HG02970 (cell line): Measurements from ENCODE around the gene ZBTB20.

Experiments
- ATAC-seq: cut with Tn5 transposase; IDR thresholded peaks from one replicate; pipeline ENCODE4 v1.9.1; 2021; ENCODE audit warnings: mild to moderate bottlenecking, moderate library complexity, moderate number of reproducible peaks; ENCODE audit not compliant: unreplicated experiment, low FRiP score

The ZBTB20 gene

DNA sequence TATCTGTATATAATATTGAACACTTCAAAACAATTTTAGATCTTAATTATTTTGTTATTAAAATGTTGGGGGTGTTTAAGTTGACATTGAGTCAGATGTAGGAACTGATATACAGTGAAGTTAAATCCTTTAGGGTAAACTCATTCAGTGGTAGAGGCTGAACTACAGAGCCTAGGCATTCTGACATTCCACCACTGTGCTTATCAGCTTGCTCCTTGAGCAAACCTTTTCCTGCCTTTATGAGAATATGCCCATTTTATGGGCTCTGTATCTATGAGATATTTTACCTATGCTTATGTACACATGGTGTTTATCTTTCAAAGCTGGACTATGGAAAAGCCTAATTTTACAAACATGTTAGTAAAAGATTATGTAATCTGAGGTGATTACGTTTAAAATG is 407.5 kb downstream of the ZBTB20 start:
- no peak for ATAC-seq

DNA sequence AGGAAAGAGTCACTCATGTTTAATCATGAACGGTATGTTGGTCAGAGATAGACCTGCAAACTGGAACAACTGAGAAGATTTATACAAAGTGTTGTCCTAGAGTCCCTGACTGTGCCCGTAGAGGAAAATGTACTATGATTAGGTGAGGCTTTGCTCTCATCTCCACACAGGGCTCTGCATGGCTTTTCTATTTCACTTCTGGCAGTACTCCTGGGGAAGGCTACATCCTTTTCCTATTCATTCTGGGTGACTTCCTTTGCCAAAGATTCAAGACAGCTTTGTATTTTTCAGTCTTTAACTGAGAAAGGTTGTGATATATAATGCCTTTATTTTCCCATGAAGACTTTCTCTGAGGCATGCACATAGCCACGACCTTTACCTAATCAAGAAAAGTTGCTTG is 414.7 kb downstream of the ZBTB20 start:
- ATAC-seq, result no peak

DNA sequence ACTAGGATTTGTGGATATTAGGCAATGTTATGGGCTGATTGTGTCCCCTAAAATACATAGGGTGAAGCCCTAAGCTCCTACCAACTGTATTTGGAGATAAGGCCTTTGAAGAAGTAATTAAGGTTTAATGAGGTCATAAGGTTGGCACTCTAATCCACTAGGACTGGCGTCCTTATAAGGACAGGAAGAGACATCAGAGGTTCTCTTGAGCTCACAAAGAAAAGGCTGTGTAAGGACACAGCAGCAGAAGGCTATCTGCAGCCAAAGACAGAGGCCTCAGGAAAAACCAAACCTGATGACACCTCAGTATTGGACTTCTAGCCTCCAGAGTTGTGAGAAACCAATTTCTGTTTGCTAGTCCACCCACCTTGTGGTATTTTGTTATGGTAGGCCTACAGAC is 416.7 kb downstream of the ZBTB20 start:
- no peak for ATAC-seq

DNA sequence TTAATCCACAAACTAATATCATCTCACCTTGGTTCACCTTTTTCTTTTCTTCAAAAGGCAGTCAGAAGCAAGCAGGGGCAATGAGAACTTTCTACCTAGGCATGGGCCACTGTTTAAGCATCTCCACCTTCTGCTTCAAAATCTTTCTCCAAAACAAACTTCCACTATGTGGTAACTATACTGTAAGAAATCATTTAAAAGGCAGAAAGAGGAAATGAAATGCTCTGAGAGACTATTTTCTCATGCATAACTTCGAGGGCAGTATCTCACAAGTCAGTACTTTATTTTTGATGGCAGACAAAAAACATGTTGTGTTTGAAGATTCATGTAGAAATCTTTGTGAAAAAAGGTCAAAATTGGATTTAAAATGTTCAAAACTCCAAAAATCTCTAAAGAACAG is 419.7 kb downstream of the ZBTB20 start:
- no peak for ATAC-seq

DNA sequence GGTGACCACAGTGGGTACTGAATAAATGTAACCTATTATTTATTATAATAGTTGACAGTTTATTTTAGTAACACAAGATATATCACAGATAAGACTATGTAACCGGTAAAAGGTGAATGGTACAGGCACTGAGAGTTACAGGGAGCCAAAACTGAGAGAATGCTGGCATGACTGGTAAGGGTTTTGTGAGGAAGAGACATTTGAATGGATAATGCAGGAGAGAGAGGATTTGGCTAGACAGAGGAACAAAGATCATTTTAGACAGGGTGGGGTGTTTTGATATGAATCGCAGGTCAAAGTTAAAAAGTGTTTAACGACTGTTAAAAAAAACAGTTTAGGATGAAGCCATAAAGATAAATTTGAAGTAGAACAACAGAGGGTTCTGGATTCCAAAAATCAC is 421.1 kb downstream of the ZBTB20 start:
- no peak for ATAC-seq

DNA sequence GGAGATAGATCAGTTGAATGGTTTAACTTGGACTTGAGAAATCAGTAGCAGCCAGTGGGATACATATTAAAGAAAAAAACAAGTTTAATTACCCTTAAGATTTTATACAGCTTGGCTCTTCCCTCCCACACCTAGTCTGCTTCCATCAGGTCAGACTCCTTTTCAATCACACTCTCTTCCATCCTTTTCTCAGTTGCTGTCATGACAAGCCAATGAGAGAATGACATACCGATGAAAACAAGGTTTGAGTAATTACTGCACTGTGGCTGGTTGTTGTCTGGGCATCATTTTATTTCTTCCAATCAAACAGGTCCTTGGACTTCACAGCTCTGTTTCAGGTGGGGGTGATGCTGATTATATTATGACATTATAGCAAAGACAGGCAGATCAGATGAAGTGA is 424.6 kb downstream of the ZBTB20 start:
- ATAC-seq, result no peak

DNA sequence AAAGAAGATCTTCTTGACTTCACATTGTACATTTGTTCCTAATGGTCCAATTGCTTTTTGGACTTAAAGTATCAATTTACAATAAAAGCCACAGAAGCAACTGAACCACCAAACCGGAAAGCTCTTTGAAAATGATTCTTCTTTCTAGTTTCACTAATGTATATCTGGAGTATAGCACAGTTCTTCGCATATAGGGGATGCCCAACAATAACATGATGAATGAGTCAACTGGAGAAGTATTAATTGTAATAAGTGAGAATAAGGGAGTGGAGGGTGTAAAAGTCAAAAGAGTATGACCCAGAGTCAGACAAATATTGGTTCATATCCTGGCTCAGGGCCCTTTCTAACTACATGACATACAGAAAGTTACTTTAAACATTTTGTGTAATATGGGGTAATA is 425.2 kb downstream of the ZBTB20 start:
- peak; percentile 82 for ATAC-seq

DNA sequence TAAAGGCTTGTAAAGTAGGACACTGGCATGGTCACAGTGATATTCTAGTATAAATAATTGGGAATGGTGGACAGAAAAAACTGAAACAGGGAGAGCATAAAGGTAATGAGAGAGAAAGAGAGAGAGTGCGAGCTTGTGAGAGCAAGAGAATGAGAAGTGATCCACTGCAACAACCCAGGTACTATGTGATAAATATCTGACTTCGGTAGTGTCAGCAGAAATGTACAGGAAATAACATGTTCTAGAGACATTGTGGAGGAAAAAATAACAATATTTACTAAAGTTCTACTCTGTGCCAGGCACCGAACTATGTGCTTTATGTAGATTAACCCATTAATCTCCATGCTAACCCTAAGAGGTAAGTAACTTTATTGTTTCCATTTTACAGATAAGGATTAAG is 425.9 kb downstream of the ZBTB20 start:
- ATAC-seq, result no peak

DNA sequence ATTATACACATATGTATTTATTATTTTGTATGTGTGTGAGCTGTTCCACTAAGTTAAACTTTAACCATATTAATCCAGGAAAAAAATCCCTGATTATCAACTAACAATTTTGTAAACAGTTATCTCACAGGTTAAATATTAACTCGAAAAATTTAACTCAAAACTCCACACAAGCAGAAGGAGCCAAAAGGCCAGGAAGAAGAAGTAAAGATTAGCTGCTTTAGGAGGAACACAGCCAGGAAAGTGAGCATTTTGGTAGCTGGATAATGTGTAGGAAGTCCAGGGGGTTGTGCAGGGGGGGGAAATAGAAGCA is 428.2 kb downstream of the ZBTB20 start:
- no peak for ATAC-seq

DNA sequence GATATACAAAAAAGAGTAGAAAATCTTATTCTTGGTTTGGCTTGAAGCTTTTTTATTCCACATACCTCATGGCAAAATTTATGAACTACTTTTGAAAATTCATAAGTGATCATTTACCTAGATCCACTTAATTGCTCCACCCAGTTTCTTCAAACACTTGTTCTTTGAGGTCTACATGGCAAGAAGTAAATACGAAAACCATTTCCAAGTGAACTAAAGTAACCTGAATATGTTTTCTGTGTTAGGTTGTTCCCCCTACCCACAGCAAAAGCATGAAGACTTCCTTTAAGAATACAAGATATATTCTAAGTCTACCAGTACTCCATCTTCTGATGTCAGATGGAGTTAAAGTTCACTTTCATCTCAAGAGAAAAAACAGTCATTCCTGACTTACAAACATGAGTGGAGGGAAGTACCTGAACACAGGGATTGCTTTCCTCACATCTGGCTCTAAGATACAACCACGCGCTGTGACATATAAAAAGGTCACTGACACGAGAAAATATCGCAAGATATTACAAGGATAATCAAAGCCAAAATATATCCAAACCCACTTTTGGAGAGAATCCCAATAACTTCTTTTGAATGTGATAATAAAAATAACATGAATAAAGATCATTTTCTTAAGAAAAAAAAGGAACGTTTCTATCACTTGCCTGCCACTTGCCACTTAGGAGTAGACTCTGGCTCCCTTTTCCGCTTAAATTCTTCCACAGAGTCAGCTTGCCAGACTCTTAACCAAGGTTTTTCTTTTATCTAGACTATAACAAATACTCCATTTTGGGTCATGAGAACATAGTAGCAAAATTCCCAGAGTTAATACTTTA is 428.8 kb downstream of the ZBTB20 start:
- no peak for ATAC-seq

DNA sequence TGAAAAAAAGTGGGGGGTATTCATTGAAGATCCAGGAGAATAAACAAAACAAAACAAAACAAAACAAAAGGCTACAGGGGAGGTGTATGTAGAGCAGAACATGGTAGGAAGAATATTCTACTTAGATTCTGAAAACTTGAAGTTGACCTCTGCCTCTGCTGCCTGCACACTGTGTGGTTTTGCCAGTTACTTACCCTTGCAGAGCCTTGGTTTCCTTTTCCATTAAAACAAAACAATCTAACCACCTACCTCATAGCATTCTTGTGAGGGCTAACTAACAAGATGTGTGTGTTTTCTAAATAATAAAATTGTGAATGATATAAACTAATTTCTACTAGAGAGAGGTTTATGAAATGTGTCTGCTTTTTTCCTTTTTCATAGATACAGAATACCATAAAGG is 430.2 kb downstream of the ZBTB20 start:
- no peak for ATAC-seq

DNA sequence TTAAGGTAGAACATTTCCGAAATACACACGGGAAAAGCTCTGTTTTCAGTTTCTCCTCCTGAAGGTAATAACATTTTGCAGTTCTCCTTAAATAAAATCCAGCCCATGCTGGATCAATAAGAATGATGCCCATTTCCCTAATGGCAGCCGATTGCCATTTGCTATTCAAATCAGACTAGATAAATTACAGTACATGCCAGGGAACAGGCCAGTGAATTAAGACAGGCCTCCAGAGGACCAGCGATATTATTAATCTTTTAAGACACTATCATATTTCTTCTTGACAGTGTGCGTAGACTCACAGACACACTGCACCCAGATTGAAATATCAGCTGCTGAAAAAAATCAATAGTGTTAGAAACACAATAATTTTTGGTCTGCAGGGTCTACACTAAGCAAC is 431.0 kb downstream of the ZBTB20 start:
- ATAC-seq, result no peak

DNA sequence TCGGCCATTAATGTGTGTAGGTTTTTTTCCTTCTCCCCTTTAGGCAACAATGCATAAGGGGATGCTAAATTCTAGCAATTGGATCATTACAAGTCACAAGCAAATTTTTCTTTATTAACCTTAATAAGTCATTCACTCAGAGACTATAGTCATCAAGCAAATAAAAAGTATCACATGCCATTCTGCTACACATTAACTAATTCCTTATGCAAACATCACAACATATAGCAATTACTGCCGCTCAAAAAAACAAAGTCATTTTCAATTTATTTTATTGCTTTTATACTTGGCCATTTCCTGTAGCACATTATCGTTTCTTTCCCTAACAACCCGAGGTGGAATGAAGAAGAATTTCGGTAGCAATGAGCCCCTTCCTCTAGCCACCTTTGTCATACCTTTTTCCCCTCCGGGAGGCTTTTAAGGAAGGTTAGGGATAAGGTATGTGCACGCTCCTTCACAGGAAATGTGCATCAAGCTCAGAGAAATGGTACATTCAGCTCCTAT is 432.1 kb downstream of the ZBTB20 start:
- no peak for ATAC-seq

DNA sequence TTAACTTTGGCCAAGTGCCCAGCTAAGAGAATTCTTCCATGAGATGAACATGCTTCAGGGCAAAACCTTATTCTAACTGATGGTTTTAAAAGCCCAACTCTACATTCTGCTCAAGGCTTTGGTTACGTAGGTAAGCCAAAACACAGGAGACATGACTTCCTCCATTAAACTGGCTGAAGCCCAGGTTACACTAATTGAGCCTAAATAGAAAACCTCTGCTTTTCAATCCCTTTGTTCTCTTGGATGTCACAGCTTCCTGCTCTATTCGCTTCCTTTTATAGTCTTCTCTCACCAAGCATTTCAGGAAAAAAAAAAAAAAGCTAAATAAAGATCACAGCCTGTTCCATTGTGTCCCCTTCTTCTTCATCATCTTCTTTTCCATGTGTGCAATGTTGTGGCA is 432.9 kb downstream of the ZBTB20 start:
- ATAC-seq, result no peak

DNA sequence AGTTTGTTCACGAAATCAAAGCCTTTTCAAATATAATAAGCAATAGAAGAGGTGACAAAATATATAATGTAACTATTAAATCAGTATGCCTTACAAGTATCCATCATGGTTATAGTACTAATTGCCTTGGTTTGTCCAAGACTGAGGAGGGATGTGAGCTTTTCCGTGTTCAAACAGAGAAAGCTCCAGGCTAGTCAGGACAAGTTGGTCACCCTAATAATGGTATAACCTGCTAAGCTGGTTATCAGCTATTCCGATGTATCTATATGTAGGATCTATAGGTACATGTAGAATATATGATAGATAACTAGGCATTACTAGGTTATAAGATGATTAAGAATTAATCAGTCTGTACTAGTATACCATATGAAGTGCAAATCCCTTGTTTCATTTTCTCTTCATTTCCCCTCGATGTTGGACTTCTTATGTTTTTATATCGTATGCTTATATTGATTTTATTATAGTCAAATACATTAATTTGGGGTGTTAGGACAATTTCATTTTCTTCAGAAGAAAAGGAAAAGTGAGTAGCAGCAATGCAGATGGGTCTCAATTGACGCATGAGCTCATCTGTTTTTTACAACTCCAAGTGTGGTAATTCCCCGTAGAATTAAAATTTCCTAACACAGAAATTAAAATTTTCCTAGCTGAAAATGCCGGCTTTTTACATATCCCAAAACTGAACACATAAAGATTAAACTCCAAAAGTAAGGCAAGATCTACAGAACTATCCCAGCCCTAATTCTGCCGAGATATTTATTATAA is 434.2 kb downstream of the ZBTB20 start:
- ATAC-seq, result no peak

DNA sequence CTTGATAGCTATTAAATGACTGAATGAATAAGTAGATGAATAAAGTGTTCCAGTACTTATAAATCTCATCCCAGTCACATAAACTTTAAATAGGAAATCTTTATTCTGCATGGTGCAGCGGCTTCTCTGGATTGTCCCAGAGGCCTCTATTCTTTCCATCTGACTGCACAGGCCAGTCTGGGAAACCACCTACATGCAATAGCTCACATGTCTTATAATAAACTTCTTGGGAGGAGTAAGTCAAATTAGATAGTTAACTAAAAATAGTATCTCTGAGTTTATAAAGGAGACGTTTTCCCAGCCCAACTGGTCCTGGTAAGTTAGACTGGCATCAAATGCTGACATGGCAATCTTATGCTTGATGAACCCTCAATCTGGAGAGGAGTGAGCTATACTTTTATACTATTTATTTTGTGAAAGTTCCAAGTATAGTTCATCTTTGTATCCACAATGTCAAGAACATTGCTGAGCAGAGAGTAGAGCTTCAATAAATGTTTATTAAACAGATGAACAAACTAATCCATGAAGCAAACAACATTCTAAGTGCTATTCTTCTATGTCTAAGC is 435.7 kb downstream of the ZBTB20 start:
- ATAC-seq, result no peak

DNA sequence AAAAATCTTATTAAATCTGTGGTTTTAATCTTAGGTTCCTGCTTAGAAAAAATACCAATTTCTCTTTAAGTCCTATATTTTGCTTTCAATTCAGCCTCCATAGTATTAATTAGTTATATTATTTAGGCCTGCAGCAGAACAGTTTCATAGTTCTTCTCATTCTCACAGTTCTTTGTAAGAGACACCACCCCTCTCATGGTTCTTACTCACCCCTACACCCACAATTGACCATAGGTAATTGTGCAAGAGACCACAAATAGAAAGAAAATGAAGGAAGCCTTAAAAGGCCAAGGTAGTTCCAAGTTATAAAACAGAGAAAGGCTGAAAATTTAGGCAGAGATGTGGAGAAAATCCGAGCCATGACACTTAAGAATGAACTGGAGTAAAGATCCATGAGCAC is 438.0 kb downstream of the ZBTB20 start:
- no peak for ATAC-seq

DNA sequence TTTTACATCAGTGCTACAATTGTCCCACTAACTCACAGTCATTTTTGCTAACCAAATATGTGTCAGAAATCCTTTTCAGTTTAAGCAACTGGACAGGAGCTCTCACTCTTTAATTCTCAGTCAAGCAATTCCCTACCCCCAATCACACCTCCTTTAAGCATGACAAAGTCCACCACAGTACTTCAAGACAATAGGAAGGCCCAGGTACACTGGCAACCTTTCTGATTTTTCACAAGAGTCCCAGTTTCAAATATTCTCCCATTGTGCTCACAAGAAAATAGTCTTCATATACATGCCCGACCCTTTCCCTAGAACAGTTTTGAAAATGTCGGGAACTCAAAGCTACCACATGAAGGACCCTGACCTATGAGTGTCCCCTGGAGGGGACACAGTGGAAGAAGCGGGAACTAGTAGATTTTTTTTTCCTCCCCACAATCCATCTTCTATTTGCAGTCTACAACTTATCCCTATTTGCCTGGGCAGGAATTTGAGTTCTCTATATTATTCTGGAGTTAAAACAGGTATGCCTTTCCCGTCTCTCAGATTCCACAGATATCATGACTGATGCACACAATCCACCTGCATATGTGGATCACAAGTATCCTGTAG is 439.7 kb downstream of the ZBTB20 start:
- ATAC-seq, result no peak

DNA sequence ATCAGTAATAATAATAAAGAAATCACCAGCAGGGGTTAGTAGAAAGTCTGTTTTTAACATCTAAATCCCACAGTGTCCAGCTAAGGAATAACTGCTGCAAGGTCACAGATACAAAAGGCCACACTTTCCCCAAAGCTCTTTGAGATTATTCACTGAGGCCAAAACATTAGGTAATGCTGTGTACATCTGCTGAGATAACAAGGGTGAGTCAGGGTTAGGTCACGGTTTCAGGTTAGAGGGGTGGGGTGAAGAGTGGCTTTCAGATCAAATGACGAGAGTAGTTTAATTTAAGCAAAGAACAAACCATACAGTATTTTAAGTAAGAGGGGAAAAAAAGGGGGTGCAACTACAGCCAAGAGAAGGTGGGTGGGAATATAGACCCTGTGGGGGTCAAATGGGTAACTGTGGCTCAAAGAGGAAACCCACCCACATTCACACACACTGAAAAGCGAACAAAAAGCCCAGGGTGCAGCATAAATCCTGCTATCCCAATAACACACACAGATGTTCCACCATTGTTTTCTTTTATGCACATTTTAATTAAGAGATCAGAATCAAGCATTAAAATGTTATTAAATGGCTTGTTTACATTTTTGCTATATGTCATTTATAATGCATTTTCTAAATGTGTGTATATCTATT is 440.4 kb downstream of the ZBTB20 start:
- no peak for ATAC-seq

DNA sequence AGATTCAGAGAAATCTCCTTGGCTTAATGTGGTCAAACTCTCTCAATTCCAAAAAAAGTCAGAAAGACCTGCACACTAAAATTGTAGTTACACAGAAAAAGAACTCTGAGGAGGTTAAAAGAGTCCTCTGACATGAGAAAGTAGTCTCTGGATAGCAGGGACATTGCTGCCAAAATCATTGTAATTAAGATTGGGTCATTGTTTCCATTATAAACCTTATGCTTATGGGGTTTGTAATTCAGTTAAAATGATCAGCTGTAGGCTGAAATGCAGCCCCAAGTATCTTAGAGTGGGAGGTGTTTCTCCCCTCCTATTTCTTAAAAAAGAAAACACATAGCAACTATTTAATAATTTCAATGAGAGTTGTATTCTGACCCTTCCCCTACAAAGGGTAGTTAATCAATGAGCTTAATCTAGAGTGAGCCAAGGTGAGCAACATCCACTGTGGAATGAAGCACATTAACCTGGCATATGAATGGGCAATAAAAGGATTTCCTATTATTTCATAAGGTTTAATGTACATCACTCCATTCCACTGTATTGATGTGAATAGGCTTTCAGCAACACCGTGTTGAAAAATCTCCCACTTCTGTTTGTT is 446.4 kb downstream of the ZBTB20 start:
- ATAC-seq, result no peak
